ENCODE data around the gene MAST2. TPM values are rescaled to one million over a fixed set of nuclear protein-coding genes. Genes with fewer than 3 reads are reported as not detected.
A peak's percentile ranks its signal among the peaks of the same experiment; 100 is the strongest.
"Not testable (repeated sequence)": the region's sequence is repeated elsewhere in the genome, so short reads cannot be mapped to it uniquely, and the experiment has no call there.

MAST2 gene
- total RNA-seq, 4 donors from 2014 or later = 18.8 to 22.2 (median 20.2) TPM

GRCh38 chr1:45843474-45843905, 40.1 kb downstream of the MAST2 start:
- intact Hi-C loops (cut with DNase I) = no loop called here
- no peak overlapping the region for H3K4me3 ChIP-seq (replicated peaks in 1 of 3)
- no peaks in the 10 kb centered on the region for H3K36me3 ChIP-seq
- H3K27me3 ChIP-seq = no peaks in the 10 kb centered on the region
- H3K4me1 ChIP-seq = peaks cover 19 to 28% of the 10 kb centered on the region in 2 donors
- TF ChIP-seq POLR2A (IDR thresholded peaks at IDR 0.05) = no peak
- TF ChIP-seq CTCF (IDR thresholded peaks at IDR 0.05) = peak in 3 of 6 experiments; percentile 22 to 45 (median 42)
- peak overlapping the region in 2 of 3 donors; percentile 8 to 74 for H3K27ac ChIP-seq
- H3K9me3 ChIP-seq = no peaks in the 10 kb centered on the region
- DNase-seq = no peak

GRCh38 chr1:45844000-45844399, 40.6 kb downstream of the MAST2 start:
- H3K36me3 ChIP-seq; H3K4me3 ChIP-seq (replicated peaks in 1 of 3); intact Hi-C loops (cut with DNase I); H3K27me3 ChIP-seq; H3K9me3 ChIP-seq: not testable (repeated sequence)
- 38% methylated on average over 4 of the region's 4 CpGs for WGBS, 2 donors
- peak; percentile 61 to 68 for DNase-seq
- Histone ChIP-seq H3K4me1 (peaks cover 19 to 28% of the 10 kb centered on the region in 2 donors), H3K27ac (peak overlapping the region; percentile 8 to 74 (median 42))

- Histone ChIP-seq H3K27ac (no peak overlapping the region), H3K27me3 (no peaks in the 10 kb centered on the region), H3K9me3 (no peaks in the 10 kb centered on the region), H3K4me3 (replicated peaks in 1 of 3) (no peak overlapping the region), H3K4me1 (peaks cover 5 to 15% of the 10 kb centered on the region in 2 donors), H3K36me3 (no peaks in the 10 kb centered on the region)
- WGBS, 2 donors = 78 to 84% methylated on average over 3 of the region's 3 CpGs
- TF ChIP-seq CTCF (IDR thresholded peaks at IDR 0.05) (no peak), POLR2A (IDR thresholded peaks at IDR 0.05) (no peak)
- intact Hi-C loops (cut with DNase I) = no loop called here
- no peak for DNase-seq
Measured at GRCh38 chr1:45846931-45847330, 43.5 kb downstream of the MAST2 start.

GRCh38 chr1:45848097-45848496, 44.7 kb downstream of the MAST2 start:
- WGBS, 2 donors = 94 to 100% methylated on average over 2 of the region's 2 CpGs
- TF ChIP-seq POLR2A (IDR thresholded peaks at IDR 0.05) (no peak), CTCF (IDR thresholded peaks at IDR 0.05) (no peak)
- intact Hi-C loops (cut with DNase I) = no loop called here
- Histone ChIP-seq H3K27ac (no peak overlapping the region), H3K27me3 (no peaks in the 10 kb centered on the region), H3K36me3 (no peaks in the 10 kb centered on the region), H3K4me3 (replicated peaks in 1 of 3) (no peak overlapping the region), H3K9me3 (no peaks in the 10 kb centered on the region), H3K4me1 (peaks cover 5 to 12% of the 10 kb centered on the region in 2 donors)
- DNase-seq = no peak

- TF ChIP-seq CTCF (IDR thresholded peaks at IDR 0.05) (no peak), POLR2A (IDR thresholded peaks at IDR 0.05) (no peak)
- H3K9me3 ChIP-seq = no peaks in the 10 kb centered on the region
- WGBS, 2 donors = 93 to 95% methylated on average over 2 of the region's 2 CpGs
Measured at GRCh38 chr1:45848714-45849113, 45.3 kb downstream of the MAST2 start.

GRCh38 chr1:45850017-45850416, 46.6 kb downstream of the MAST2 start:
- H3K9me3 ChIP-seq = no peaks in the 10 kb centered on the region
- WGBS, 2 donors = 96 to 98% methylated on average over 2 of the region's 2 CpGs
- H3K27me3 ChIP-seq = no peaks in the 10 kb centered on the region
- no peak overlapping the region for H3K27ac ChIP-seq
- H3K4me1 ChIP-seq = no peaks in the 10 kb centered on the region
- no peak overlapping the region for H3K4me3 ChIP-seq (replicated peaks in 1 of 3)
- DNase-seq = no peak
- intact Hi-C loops (cut with DNase I) = no loop called here
- TF ChIP-seq POLR2A (IDR thresholded peaks at IDR 0.05) = no peak
- no peak for TF ChIP-seq CTCF (IDR thresholded peaks at IDR 0.05)
- no peaks in the 10 kb centered on the region for H3K36me3 ChIP-seq

More at GRCh38 chr1:45848714-45849113, 45.3 kb downstream of the MAST2 start:
- DNase-seq = no peak
- H3K27me3 ChIP-seq = no peaks in the 10 kb centered on the region
- H3K27ac ChIP-seq = no peak overlapping the region
- H3K36me3 ChIP-seq = no peaks in the 10 kb centered on the region
- H3K4me1 ChIP-seq = peaks cover 5 to 6% of the 10 kb centered on the region in 2 donors
- intact Hi-C loops (cut with DNase I) = no loop called here
- no peak overlapping the region for H3K4me3 ChIP-seq (replicated peaks in 1 of 3)
